ENCODE results near the gene SGIP1. TPM values are rescaled to one million over a fixed set of nuclear protein-coding genes. Genes with fewer than 3 reads are reported as not detected.

The SGIP1 gene
- total RNA-seq, 1 donor from 2014 or later: 123 TPM

DNA sequence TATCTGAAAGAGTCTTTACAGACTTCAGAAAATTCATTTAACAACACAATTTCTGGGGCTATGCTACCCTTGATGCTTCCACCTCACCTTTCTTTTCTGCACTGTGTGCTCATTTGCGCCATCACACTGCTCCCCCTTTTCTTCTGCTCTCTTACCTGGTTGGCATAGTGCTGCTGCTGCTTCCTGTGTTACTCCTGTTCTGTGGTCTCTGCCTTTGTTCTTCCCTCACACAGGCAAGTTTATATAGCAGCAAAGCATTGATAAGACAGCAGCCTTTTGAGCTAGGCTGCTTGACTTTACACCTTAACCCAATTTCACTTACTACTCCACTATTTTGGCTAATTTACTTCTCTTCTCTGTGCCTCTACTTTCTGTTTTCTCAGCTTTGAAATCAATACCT, 18.3 kb downstream of the SGIP1 start:
- Mint-ChIP-seq H3K36me3 (ENCODE audit: unreplicated experiment) (peaks cover 41% of the 10 kb centered on the region), H3K9me3 (ENCODE audit: unreplicated experiment) (no peaks in the 10 kb centered on the region), H3K4me1 (ENCODE audit: unreplicated experiment) (peaks cover 62% of the 10 kb centered on the region), H3K27ac (ENCODE audit: unreplicated experiment) (no peak overlapping the region), H3K4me3 (ENCODE audit: unreplicated experiment) (no peak overlapping the region), H3K27me3 (ENCODE audit: unreplicated experiment) (no peaks in the 10 kb centered on the region)
- TF ChIP-seq, protein P1, sequence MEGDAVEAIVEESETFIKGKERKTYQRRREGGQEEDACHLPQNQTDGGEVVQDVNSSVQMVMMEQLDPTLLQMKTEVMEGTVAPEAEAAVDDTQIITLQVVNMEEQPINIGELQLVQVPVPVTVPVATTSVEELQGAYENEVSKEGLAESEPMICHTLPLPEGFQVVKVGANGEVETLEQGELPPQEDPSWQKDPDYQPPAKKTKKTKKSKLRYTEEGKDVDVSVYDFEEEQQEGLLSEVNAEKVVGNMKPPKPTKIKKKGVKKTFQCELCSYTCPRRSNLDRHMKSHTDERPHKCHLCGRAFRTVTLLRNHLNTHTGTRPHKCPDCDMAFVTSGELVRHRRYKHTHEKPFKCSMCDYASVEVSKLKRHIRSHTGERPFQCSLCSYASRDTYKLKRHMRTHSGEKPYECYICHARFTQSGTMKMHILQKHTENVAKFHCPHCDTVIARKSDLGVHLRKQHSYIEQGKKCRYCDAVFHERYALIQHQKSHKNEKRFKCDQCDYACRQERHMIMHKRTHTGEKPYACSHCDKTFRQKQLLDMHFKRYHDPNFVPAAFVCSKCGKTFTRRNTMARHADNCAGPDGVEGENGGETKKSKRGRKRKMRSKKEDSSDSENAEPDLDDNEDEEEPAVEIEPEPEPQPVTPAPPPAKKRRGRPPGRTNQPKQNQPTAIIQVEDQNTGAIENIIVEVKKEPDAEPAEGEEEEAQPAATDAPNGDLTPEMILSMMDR (IDR thresholded peaks at IDR 0.05): no peak
- no peak for DNase-seq (ENCODE audit: extremely low spot score, unreplicated experiment)

DNA sequence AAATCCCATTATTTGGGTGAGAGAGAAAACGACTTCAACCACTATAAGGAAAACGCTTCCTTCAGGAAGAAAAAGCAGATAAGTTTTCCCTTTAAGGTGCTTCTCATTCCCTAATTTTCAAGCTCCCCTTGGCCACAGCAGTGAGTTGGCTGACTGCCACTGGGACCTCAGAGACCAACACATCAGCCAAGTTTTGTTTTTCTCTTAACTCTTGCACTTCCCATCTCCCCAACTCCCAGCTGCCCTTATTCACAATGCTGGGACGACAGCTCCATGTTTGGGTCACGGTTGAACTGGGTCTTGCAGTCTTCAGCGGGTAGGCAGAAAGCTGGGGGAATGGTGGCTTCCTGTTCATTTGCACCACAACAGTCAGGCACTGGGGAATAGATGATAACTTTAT, 18.9 kb downstream of the SGIP1 start:
- Mint-ChIP-seq H3K27me3 (ENCODE audit: unreplicated experiment) (no peaks in the 10 kb centered on the region), H3K27ac (ENCODE audit: unreplicated experiment) (peak overlapping the region; percentile 25), H3K4me3 (ENCODE audit: unreplicated experiment) (no peak overlapping the region), H3K9me3 (ENCODE audit: unreplicated experiment) (no peaks in the 10 kb centered on the region), H3K36me3 (ENCODE audit: unreplicated experiment) (peaks cover 40% of the 10 kb centered on the region), H3K4me1 (ENCODE audit: unreplicated experiment) (peaks cover 62% of the 10 kb centered on the region)
- TF ChIP-seq, protein P1 (IDR thresholded peaks at IDR 0.05): no peak
- no peak for DNase-seq (ENCODE audit: extremely low spot score, unreplicated experiment)

DNA sequence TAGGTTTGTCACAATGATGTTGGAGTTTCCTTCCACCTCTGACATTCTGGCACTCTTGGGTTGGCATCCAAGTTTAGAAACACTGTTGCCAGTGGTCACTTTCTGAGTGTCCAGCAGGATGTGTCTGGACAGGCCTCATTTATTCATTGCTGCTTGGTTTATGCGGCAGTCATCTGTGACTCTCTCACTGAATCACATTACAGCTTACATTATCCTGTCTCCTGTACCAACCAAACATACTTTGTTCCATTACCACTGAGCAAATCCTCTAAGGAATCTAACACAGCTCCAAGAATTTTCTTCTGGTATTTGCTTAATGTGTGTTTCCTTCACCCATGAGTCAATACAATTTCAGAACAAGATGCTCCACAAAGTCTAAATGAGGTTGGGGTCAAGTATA, 19.9 kb downstream of the SGIP1 start:
- H3K4me1 Mint-ChIP-seq (ENCODE audit: unreplicated experiment): peaks cover 61% of the 10 kb centered on the region
- DNase-seq (ENCODE audit: extremely low spot score, unreplicated experiment): no peak
- TF ChIP-seq, protein P1 (IDR thresholded peaks at IDR 0.05): no peak
- H3K27me3 Mint-ChIP-seq (ENCODE audit: unreplicated experiment): no peaks in the 10 kb centered on the region
- H3K4me3 Mint-ChIP-seq (ENCODE audit: unreplicated experiment): peak overlapping the region; percentile 0
- H3K9me3 Mint-ChIP-seq (ENCODE audit: unreplicated experiment): no peaks in the 10 kb centered on the region
- H3K27ac Mint-ChIP-seq (ENCODE audit: unreplicated experiment): peak overlapping the region; percentile 90
- H3K36me3 Mint-ChIP-seq (ENCODE audit: unreplicated experiment): peaks cover 40% of the 10 kb centered on the region

DNA sequence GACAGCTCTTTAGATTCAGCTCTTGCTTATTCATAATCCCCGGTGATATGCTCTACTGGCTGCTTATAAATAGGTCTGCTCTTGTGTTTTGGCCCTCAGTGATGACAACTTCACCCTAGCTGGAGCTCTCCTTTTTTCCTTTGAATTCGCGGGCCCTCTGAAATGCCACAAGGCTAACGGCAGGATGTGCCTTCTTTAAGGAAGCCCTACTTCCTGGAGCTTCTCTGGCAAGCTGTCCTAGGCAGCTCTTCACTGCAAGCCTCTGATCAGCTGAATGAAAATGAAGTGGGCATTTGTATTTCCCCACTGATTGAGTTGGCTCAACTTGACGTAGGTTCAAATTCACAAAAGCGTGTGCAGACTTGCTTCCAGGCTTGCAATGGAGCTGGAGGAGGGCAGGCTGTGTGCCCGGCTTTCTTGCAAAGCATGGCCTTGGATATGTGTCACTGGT, 22.2 kb downstream of the SGIP1 start:
- TF ChIP-seq, protein P1 (IDR thresholded peaks at IDR 0.05): no peak
- no peaks in the 10 kb centered on the region for H3K27me3 Mint-ChIP-seq (ENCODE audit: unreplicated experiment)

DNA sequence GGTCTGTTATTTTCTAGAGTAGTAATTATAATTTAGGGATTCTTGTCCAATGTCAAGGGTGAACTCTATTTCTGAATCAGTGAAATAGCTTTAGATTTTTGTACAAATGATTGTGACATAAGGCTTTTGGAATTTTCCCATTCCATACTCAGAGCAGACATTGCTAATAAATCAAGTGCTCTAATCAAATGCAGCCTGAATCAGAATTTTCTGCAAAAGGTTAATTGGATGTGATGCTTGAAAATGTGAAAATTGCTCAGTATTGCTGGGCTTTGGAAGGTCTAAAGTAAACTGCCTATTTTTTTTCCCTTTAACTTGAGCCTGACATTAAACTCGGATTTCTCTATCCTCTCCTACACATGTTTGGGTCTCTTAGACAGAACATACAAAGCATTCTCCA, 23.2 kb downstream of the SGIP1 start:
- no peak overlapping the region for H3K4me3 Mint-ChIP-seq (ENCODE audit: unreplicated experiment)
- H3K27ac Mint-ChIP-seq (ENCODE audit: unreplicated experiment): peak overlapping the region; percentile 56
- no peak for DNase-seq (ENCODE audit: extremely low spot score, unreplicated experiment)
- TF ChIP-seq, protein P1 (IDR thresholded peaks at IDR 0.05): no peak
- H3K9me3 Mint-ChIP-seq (ENCODE audit: unreplicated experiment): no peaks in the 10 kb centered on the region
- peaks cover 44% of the 10 kb centered on the region for H3K36me3 Mint-ChIP-seq (ENCODE audit: unreplicated experiment)
- H3K27me3 Mint-ChIP-seq (ENCODE audit: unreplicated experiment): no peaks in the 10 kb centered on the region
- H3K4me1 Mint-ChIP-seq (ENCODE audit: unreplicated experiment): peaks cover 70% of the 10 kb centered on the region

More for the DNA sequence above, 22.2 kb downstream of the SGIP1 start:
- DNase-seq (ENCODE audit: extremely low spot score, unreplicated experiment): no peak
- Mint-ChIP-seq H3K4me1 (ENCODE audit: unreplicated experiment) (peaks cover 60% of the 10 kb centered on the region), H3K27ac (ENCODE audit: unreplicated experiment) (peak overlapping the region; percentile 27), H3K36me3 (ENCODE audit: unreplicated experiment) (peaks cover 41% of the 10 kb centered on the region), H3K9me3 (ENCODE audit: unreplicated experiment) (no peaks in the 10 kb centered on the region), H3K4me3 (ENCODE audit: unreplicated experiment) (no peak overlapping the region)

Data from osteocyte (in vitro differentiated cells).